Measurements from ENCODE around the gene ASIC3.

Gene ASIC3

DNA sequence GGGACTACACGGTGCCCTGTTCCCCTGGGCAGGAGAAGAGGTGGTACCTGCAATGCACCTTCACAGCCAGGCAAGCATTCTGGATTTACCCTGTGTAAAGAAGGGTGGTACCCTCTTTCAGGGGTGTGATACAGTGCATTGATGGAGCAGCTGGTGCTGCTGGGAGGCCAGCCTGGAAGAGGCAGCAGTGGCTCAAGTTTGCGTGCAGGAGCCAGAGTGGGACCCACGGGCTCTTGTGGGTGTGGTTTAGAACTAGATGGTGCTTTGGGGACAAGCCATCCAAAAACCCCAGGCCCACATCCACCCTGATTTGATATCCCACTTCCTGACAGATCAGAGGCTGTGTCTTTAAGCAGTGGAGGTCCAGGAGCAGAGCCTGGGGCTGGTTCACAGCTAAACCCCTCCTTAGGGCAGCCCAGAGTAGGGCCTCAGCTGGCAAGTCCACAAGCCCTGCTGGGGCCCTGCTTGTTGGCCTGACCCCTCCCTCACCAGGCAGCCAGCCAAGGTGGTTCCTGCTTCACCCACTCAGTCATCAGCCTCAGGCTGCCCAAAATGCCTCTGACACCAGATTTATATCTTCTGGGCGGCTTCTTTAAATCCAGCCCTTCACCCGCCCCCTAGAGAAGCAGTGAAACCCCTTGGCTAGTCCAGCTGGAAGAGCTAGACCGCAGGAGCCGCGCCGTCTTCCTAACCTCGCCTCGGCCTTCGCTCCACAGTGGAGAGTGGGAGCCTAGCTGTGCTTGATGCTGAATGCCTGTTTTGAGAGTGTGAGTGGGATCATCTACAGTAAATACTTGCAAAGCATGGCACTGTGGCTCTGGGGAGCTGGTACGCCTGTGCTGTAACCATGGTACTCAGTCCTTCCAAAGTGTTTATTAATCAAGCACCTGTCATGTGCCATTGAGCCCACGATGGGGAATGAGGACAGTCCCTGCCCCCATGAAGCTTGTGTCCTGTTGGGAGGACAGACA lies 1.4 kb upstream of the ASIC3 start:
- no peak overlapping the region for H3K4me3 ChIP-seq (ENCODE audit: low read length)
- no peak for DNase-seq (ENCODE audit: low read depth, low spot score)

DNA sequence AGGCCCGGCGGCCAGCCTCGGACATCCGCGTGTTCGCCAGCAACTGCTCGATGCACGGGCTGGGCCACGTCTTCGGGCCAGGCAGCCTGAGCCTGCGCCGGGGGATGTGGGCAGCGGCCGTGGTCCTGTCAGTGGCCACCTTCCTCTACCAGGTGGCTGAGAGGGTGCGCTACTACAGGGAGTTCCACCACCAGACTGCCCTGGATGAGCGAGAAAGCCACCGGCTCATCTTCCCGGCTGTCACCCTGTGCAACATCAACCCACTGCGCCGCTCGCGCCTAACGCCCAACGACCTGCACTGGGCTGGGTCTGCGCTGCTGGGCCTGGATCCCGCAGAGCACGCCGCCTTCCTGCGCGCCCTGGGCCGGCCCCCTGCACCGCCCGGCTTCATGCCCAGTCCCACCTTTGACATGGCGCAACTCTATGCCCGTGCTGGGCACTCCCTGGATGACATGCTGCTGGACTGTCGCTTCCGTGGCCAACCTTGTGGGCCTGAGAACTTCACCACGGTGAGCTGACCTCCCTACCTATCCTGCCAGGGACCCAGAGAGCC lies 656 bp downstream of the ASIC3 start:
- H3K4me3 ChIP-seq (ENCODE audit: low read length): no peak overlapping the region
- DNase-seq (ENCODE audit: low read depth, low spot score): no peak

DNA sequence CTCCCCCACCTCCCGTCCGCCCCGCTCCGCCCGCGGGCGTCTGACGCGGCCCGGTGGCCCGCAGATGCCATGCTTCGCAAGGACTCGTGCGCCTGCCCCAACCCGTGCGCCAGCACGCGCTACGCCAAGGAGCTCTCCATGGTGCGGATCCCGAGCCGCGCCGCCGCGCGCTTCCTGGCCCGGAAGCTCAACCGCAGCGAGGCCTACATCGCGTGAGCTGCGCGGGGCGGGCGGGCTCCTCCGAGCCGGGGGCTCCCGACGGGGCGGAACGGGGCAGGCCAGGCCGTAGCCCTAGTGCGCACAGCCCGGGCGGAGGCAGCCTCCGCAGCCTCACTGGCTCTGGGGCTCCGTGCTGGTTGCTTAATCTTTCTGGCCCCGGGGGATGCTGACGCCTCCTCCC lies 2.8 kb downstream of the ASIC3 start:
- no peak overlapping the region; the same call in 1 of the 2 replicates for H3K4me3 ChIP-seq (ENCODE audit: low read length)
- peak; percentile 75 for DNase-seq (ENCODE audit: low read depth, low spot score)

DNA sequence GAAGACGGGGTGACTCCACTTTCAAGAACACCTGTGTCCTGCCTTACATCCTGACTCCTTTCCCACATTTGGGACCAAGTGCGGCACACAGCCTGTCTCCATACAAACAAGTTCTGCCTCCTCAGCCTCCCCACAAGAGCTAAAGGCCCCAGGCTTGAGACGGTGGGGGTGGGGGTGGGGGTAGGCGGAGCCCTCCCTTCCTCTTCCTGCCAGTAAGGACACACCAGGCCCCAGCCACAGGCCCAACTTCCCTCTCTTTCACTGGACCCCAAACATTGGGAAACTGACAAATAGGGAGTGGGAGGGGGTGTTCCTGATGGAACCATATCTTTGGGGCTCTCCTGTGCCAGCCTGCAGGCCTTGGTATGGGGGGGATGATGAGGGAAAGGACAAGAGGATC lies 4.8 kb downstream of the ASIC3 start:
- DNase-seq (ENCODE audit: low read depth, low spot score): no peak
- no peak overlapping the region for H3K4me3 ChIP-seq (ENCODE audit: low read length)

DNA sequence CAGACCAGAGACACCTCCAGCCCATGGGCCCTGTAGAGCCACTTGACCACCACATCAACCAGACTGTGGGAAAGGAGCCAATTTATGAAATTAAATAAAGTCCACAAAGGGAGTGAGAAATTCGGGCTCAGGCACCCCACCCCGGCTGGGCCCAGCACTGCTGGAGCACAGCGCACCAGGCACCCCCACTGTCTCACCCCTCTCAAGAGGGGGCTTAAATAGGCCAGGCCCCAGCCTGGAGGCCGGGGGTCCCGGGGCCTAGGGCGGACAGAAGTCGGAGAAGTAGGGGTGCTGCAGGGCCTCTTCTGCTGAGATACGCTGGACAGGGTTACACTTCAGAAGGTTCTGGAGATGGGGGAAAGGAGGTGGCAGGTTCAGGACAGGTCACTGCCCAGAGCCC lies 5.4 kb downstream of the ASIC3 start:
- no peak overlapping the region for H3K4me3 ChIP-seq (ENCODE audit: low read length)
- DNase-seq (ENCODE audit: low read depth, low spot score): no peak

DNA sequence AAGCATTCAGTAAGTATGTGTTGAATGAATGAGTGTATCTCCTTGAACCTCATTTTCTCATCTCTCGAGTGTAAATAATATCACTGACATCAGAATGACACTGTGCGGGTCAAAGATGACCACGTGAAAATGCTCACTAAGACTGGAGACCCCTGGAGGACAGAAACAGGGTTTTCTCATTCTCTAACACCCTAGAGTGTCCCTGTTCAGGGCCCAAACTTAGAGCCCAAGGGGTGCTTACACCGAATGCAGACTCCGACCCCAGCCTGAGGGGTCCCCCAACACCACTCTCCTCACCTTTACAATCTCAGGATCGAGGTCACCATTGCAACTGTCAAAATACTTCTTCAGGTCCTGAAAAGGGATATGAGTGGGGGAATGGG lies 7.9 kb downstream of the ASIC3 start:
- H3K4me3 ChIP-seq (ENCODE audit: low read length): no peak overlapping the region
- no peak for DNase-seq (ENCODE audit: low read depth, low spot score)

DNA sequence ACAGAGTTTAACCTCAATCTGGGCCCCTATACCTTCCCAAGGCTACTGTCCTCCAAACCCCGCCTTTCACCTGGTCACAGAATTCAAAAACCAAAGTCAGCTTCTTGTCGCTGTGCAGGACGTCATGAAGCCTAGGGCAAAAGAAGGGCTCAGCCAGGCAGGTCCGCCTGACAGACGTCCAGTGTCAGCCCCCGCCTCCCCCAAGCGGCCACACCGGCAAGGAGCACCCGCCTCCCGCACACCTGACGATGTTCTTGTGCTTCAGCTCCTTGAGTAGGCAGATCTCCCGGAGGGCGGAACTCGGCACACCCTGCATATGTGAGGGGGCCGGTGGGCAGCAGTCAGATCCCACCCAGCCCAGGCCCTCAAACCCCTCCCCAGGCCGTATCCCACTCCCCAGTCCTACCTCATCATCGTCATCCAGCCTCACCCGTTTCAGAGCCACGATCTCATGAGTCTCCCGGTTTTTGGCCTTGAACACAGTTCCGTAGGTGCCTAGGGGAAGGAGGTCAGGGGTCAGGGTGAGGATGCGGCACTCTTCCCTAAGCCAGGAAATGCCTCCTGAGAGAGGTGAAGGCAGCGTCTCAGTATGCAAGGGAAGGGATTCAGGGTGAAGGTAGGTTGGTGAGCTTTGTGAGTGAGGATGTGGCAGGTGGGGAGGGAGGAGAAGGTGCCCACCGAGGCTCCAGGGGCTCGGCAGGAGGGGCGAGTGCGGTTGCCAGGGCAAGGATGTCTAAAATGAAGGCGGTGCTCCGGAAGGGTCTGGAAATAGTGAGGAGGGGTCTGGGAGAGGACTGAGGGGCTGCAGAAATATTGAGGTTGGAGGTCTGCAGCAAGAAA lies 8.6 kb downstream of the ASIC3 start:
- DNase-seq (ENCODE audit: low read depth, low spot score): no peak
- peak overlapping the region; percentile 91 for H3K4me3 ChIP-seq (ENCODE audit: low read length)

DNA sequence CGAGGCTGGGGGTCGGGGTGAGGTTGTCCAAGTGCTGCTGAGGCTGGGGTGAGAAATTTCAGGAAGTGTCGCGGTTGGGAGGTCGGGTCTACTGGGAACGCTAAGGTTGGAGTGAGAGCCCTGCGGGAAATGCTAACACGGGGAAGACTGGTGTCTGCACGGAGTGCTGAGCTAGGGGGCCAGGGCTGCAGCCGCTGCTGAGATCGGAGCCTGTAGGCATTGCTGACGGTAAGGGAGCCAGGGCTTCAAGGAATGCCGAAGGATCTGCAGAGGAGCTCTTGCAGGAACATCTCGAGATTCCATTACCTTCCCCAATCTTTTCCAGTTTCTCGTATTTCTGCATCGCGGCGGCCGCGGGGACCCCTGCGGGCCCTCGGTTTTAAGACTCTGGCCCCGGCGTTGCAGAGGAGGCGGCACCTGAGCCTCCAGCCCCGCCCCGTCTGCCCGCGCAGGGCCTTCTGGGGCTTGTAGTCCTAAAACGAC lies 9.2 kb downstream of the ASIC3 start, which contains the start of gene CDK5:
Gene CDK5, minus strand, starts transcription at position 392 of the 483 bp plus-strand sequence. Its CDS starts 49 bp downstream, at position 343.
- H3K4me3 ChIP-seq (ENCODE audit: low read length): peak within 1 kb of the TSS; percentile 91
- no peak for DNase-seq (ENCODE audit: low read depth, low spot score)

DNA sequence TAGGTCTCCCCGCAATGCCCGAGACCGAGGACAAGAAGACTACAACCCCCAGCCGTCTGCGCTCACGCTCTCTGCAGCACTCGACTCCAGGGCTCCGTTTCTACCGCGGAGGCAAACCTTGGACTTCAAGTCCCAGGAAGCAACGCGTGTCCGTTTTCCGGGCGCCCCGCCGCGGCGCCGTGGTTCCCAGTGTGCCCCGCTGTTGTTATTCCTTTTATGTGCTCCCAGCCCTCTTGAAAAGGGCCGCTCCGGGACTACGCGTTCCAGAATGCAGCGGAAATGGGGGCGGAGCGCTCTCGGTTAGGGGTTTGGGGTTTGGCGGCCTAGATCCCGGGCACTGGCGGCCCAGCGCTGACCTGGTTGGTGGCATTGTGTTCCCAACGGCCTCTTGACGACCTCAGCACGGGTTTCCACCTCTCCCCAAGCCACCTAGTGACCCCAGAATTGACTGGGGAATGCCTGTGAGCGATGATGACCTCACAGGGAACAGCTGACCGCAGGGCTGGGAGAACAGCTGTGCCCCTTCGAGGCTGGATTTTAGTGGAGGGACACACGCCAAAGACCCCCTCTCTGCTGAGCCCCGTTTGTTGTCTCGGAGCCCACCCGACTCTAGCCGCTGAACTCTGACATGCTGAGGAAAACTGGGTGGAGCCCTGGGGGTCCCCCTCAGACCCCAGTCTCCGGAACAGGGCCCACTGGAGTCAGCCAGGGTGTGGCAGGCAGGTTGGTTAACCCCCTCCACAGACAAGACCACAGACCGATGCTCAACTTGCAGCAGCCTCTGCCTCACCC lies 9.9 kb downstream of the ASIC3 start:
- H3K4me3 ChIP-seq (ENCODE audit: low read length): peak overlapping the region; percentile 91
- peak; percentile 99 for DNase-seq (ENCODE audit: low read depth, low spot score)

DNA sequence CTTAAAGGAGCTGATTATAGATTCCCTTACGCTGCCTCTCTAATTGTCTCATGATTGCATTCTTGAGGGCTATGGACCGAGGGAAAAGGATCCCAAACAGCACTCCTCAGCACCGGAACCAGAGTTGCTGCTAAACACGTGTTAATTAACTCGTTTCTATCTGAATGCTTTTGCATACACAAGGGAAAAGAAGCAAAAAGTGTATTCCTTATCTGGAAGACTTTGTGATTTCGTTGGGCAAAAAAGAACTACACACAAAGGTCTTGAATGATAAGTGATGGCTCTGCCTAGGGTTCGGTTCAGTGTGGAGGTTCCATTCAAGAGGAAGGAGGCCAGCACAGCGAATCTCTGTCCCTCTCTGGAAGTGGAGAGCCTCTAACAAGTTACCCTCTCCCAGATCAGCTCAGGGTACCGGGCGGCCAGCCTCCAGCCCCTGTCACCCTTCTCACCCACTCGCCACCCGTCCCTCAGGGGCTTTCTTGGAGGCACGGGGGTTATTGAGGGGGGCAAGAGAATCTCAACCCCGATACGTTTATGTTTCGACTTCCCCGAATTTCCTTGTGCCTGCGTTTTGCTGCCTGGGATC lies 10.5 kb downstream of the ASIC3 start:
- H3K4me3 ChIP-seq (ENCODE audit: low read length): peak overlapping the region; percentile 91
- no peak for DNase-seq (ENCODE audit: low read depth, low spot score)

DNA sequence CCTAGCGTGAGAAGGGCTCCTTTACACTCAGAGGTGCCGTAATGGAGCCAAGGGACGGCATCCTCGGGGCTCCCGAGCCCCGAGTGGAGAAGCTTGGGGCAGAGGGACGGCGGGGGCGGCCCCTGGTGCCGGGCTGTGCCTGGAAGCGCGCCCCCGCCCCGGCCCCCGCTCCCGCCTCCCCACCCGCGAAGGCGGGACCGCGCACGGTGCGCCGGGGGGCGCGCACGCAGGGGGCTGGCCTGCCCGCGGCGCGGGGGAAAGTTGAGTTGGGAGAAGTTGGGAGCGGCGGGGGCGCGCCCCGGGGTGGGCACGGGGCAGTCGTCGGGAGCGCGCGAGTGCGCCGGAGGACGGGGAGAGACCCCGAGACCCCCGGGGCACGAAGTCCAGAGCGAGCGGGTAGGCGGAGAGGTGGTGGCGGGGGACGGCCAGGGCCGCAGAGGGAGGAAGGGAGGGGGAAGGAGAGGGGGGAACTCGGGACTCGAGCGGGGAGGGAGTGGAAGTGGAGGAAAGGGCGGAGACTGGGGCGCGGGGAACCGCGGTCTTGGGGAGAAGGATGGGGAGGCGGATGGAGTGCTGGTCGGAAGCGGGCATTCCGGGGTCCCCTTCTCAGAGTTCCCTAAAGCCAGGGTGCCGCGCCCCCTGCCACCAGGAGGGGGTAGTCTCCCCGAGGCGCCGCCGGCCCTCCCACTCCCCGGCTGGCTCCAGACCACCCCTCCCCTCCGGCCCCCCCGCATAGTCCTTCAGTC lies 11.2 kb downstream of the ASIC3 start, which contains the start of gene SLC4A2:
Gene SLC4A2, plus strand, starts transcription at position 223 of the 746 bp plus-strand sequence. CDS start 2,399 bp downstream, outside the sequence.
- DNase-seq (ENCODE audit: low read depth, low spot score): peak; percentile 57
- H3K4me3 ChIP-seq (ENCODE audit: low read length): peak within 1 kb of the TSS; percentile 91

DNA sequence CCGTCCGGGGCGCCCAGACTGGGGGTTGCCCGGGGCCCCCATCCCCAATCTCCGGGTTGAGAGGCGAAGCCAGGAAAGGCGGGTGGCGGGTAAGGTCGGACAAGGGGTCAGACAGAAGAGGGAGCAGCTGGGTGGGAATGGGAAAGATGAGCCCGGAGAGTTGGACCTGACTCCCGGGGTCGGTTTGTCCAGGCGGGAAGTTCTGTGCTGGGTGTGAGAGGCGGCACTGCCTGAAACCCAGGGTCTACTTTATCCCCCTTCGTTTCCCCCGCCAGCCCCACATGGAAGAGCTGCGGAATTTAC lies 11.7 kb downstream of the ASIC3 start:
- peak overlapping the region; percentile 81 for H3K4me3 ChIP-seq (ENCODE audit: low read length)
- no peak for DNase-seq (ENCODE audit: low read depth, low spot score)

DNA sequence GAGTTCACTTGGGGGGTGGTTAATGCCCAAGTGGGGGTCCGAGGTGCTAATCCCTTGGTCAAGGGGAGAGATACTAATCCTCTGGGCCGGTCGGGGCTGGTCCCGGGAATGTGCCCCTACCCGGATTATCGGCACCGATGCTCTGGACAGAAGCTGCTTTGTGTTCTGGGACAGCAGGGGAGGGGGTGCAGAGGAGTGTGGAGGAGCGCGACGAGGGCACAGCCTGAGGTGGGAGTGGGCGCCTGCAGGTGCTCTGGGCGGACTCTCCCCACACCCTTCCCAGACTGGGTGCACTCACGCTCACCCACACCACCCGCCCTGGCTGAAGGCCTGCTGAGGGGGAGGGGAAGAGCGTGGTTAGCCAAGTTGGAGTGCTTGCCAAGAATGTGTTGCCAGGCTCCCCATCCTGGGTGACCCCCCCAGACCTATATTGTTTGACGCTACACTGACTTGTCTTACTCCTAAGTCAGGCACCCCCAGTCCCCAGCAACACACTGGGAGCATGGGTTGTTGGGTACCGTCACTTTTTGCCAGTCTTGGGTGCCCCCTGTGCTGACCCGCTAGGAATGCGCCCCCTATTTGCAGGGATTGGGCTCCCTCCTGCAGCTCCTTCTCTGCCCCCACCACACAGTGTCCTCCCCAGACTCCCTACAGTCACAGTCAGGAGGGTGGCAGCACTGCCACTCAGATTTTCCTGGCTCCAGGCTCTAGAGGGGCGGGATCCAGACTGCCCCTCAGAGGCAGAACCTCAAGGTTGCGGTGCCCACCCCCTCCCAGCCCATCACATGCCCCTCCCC lies 12.3 kb downstream of the ASIC3 start:
- H3K4me3 ChIP-seq (ENCODE audit: low read length): peak overlapping the region; percentile 81
- no peak for DNase-seq (ENCODE audit: low read depth, low spot score)

DNA sequence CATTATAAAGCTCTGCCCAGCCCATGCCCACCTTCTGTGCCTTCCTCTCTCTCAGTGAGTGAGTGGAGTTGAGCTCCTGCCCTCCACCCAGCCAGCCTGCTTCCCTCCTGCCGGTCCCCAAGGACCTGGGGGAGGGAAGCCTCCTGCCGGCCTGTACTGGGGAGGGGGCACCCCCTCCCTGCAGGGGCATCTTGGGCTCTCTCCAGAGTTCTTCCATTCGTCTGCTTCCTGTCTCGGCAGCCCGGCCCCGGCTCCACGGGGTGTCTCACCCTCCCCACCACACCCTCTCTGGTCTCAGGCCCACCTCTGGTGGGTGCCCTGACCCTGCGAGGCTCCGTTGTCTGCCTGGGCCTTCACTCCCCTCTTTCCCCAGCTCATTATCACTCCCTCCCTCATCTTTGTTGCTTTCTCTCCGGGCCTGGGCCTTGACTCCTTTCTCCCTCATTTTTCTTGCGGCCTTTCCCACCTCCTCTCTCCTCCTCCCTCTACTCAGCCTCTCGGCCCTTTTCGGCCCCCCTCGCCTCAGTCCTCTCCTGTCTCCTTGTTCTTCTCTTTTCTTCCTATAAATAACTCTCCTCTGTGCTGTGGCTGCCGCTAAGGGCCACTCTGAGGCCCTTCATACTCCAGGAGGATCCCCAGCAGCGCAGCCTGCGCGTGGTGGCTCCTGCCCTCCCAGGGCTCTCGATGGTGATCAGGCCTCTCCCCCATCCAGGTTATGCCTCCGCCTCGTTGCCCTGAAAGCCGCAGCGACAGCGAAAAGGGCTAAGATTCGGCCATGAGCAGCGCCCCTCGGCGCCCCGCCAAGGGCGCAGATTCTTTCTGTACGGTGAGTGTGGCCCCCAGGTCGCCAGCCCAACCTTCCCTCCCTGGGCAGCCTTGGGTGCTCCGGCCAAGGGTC lies 13.1 kb downstream of the ASIC3 start:
- DNase-seq (ENCODE audit: low read depth, low spot score): no peak
- H3K4me3 ChIP-seq (ENCODE audit: low read length): no peak overlapping the region

DNA sequence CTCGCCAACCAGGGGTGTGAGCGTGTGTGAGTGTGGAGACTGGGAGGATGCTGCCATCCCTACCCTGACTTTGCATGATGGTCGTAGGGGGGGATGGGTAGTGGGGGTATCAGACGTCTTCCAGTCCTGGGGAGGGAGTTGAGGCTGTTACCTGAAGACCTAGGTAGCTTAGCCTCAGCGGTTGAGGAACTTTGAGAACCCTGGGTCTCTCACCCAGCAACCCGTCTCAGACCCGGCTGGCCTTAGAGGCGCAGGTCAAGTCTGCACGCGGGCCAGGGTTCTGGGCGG lies 13.7 kb downstream of the ASIC3 start:
- no peak overlapping the region for H3K4me3 ChIP-seq (ENCODE audit: low read length)

More for the DNA sequence above, 13.7 kb downstream of the ASIC3 start:
- DNase-seq (ENCODE audit: low read depth, low spot score): no peak

Data from Jurkat, Clone E6-1 (cell line).